Lung (tissue), 12 donors: ENCODE results near the gene PLXND1. TPM values are rescaled to one million over a fixed set of nuclear protein-coding genes. Genes with fewer than 3 reads are reported as not detected.

Source experiments
- ATAC-seq: fragments of 200-7000 bp; cut with Tn5 transposase; one replicate; pipeline ENCODE4 v1.9.1; 2020; ENCODE audit warnings: moderate number of reproducible peaks; ENCODE audit not compliant: insufficient read depth, low FRiP score
- DNase-seq, 3 donors: peaks; one replicate each; pipeline ENCODE4 v3.0.0-alpha.2; 2013 to 2017
- H3K27ac ChIP-seq, 2 donors: one replicate each; pipeline ENCODE4 v1.5.1; 2013; ENCODE audit warnings: mild to moderate bottlenecking in 2 of 2, moderate library complexity in 2 of 2, control low read depth in 1 of 2, inconsistent platforms in 1 of 2, low read depth in 1 of 2, low read length in 1 of 2
- H3K27me3 ChIP-seq, 3 donors: one replicate each; pipeline ENCODE4 v1.5.1; 2013; ENCODE audit warnings: low read length in 2 of 3; ENCODE audit not compliant: control insufficient read depth in 3 of 3, insufficient read depth in 3 of 3
- H3K36me3 ChIP-seq, 4 donors: one replicate each; pipeline ENCODE4 v1.5.1; 2013; ENCODE audit warnings: low read length in 4 of 4, mild to moderate bottlenecking in 1 of 4, moderate library complexity in 1 of 4; ENCODE audit not compliant: control insufficient read depth in 4 of 4, insufficient read depth in 4 of 4
- H3K4me1 ChIP-seq, 5 donors: one replicate each; pipeline ENCODE4 v1.5.1; 2013; ENCODE audit warnings: low read length in 5 of 5, mild to moderate bottlenecking in 2 of 5, moderate library complexity in 1 of 5; ENCODE audit not compliant: control insufficient read depth in 5 of 5, insufficient read depth in 5 of 5
- H3K4me3 ChIP-seq: one replicate; pipeline ENCODE4 v1.5.1; 2013; ENCODE audit warnings: mild to moderate bottlenecking, control low read depth, moderate library complexity
- H3K9ac ChIP-seq, 2 donors: one replicate each; pipeline ENCODE4 v1.5.1; 2013; ENCODE audit warnings: low read length in 2 of 2, control low read depth in 1 of 2; ENCODE audit not compliant: insufficient read depth in 1 of 2
- H3K9me3 ChIP-seq, 4 donors: one replicate each; pipeline ENCODE4 v1.5.1; 2013; ENCODE audit warnings: low read length in 3 of 4, mild to moderate bottlenecking in 1 of 4, moderate library complexity in 1 of 4; ENCODE audit not compliant: control insufficient read depth in 4 of 4, insufficient read depth in 3 of 4
- WGBS, 2 donors: extraction: QIAGEN DNeasy Blood & Tissue Kit; methylation state at CpG; one replicate each; pipeline ENCODE4 v1.1.7; 2013; 5-methylcytosine and 5-hydroxymethylcytosine counted together
- polyA plus RNA-seq, 2 donors: library from polyadenylated mRNA; stranded (reverse); fragments of 200-250 nt; gene quantifications; one replicate each; pipeline ENCODE4 v1.2.1, GENCODE V29; 2013
- total RNA-seq, 2 donors: library from RNA; depleted of rRNA in 1 of 2; stranded (reverse); fragments of >200 nt in 1 of 2; gene quantifications; one replicate each; pipeline ENCODE4 v1.2.1, GENCODE V29; 2014 to 2021
- TF ChIP-seq, protein P1 (sequence below): IDR thresholded peaks from 2 replicates; pipeline ENCODE4 v1.5.1; 2012; ENCODE audit warnings: mild to moderate bottlenecking; ENCODE audit errors: control extremely low read depth, extremely low read depth
- donor health status: control.
- donor health status: control.
- donor health status: Bipolar disorder and iron deficiency.
- donor health status: healthy.
- donor health status: DM: yes; HTN: yes; CAD: no.

PLXND1 gene
- total and polyA plus RNA-seq, 4 donors = 128 to 233 (median 180) TPM

DNA sequence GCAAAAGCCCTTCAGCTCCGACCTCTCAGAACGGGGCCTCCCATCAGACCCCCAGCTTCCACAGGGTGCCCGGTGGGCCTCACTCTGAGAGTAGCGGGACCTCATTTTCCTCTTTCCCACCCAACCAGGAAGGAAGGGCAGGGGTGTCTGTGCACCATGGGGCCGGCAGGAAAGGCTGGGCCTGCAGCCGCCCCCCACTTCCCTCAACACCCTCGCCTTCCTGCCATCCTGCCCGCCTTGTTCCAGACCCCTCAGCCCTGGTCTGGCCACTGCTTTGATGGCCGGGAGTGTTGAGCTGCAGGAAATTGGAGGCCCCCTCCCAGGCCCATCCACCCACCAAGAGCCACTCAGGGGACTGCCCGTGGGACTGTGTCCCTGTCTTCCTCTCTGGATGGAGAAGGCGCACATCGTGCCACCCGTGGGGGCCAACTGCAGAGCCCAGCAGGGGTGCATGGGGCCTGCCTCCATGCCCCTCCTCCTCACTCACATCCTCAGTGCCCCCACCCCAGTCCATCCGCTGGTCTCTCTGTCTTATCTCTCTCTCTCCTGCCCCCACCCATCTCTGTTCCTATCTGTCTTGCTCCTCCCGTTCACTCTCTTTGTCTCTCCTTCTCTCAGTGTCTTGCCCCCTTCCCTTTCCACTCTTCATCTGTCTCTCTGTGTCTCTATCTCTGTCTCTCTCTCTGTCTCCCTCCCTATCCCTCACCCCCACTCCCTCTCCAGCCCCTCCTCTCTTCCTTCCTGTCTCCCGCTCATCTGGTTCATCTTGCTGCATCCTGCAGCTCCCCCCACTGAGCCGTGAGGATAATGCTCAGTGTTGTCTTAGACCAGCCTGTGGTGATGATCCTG lies 1.8 kb upstream of the PLXND1 start:
- H3K36me3 ChIP-seq = no peaks in the 10 kb centered on the region
- peaks cover 0 to 56% (median 21%) of the 10 kb centered on the region in 5 donors for H3K4me1 ChIP-seq
- TF ChIP-seq, protein P1, sequence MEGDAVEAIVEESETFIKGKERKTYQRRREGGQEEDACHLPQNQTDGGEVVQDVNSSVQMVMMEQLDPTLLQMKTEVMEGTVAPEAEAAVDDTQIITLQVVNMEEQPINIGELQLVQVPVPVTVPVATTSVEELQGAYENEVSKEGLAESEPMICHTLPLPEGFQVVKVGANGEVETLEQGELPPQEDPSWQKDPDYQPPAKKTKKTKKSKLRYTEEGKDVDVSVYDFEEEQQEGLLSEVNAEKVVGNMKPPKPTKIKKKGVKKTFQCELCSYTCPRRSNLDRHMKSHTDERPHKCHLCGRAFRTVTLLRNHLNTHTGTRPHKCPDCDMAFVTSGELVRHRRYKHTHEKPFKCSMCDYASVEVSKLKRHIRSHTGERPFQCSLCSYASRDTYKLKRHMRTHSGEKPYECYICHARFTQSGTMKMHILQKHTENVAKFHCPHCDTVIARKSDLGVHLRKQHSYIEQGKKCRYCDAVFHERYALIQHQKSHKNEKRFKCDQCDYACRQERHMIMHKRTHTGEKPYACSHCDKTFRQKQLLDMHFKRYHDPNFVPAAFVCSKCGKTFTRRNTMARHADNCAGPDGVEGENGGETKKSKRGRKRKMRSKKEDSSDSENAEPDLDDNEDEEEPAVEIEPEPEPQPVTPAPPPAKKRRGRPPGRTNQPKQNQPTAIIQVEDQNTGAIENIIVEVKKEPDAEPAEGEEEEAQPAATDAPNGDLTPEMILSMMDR = peak; percentile 9
- 25 to 43% methylated on average over 15 to 17 of the region's 17 CpGs for WGBS, 2 donors
- H3K9ac ChIP-seq = no peak overlapping the region
- H3K27me3 ChIP-seq = no peaks in the 10 kb centered on the region
- H3K4me3 ChIP-seq = no peak overlapping the region
- ATAC-seq = no peak
- peak; percentile 70 to 88 (median 82) for DNase-seq
- H3K27ac ChIP-seq = peak overlapping the region; percentile 85 to 97
- no peaks in the 10 kb centered on the region for H3K9me3 ChIP-seq

DNA sequence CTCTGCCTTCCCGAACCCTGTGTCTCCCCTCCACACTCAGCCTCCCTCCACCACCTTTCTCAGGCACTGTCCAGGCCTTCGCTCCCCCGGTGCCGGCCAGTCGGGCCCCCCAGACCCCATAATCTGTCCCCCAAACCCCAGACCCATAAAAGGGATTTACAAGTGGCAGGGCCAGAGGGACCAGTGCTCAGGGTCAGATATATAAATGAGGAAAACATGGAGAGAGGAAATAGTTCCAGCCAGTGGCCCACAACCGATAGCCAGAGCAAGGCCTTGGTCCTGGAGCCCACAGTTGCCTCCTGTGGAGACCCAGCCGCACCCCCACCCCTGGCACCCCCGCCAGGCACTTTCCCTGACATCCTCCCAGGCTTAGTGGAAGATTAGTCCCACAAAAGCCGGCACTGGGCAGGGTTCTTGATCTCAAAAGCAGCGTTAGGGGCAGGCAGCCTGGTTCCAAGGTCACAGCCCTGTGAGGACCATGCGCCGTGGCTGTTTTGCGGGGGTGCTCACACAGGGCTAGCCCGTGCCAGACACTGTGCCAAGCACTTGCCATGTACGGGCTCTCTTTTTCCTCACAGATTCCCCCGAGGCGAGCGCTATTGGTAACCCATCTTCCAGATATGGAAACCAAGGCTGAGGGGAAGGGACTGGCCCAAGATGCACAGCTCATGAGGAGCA lies 1.1 kb upstream of the PLXND1 start:
- peak overlapping the region; percentile 85 to 97 for H3K27ac ChIP-seq
- no peaks in the 10 kb centered on the region for H3K9me3 ChIP-seq
- WGBS, 2 donors = 49 to 56% methylated on average over 18 of the region's 18 CpGs
- peak overlapping the region; percentile 43 for H3K4me3 ChIP-seq
- no peak for DNase-seq
- no peaks in the 10 kb centered on the region for H3K27me3 ChIP-seq
- peak overlapping the region in 1 of 2 donors; percentile 79 for H3K9ac ChIP-seq
- no peaks in the 10 kb centered on the region for H3K36me3 ChIP-seq
- ATAC-seq = no peak
- TF ChIP-seq, protein P1 = no peak
- H3K4me1 ChIP-seq = peaks cover 0 to 64% (median 27%) of the 10 kb centered on the region in 5 donors

DNA sequence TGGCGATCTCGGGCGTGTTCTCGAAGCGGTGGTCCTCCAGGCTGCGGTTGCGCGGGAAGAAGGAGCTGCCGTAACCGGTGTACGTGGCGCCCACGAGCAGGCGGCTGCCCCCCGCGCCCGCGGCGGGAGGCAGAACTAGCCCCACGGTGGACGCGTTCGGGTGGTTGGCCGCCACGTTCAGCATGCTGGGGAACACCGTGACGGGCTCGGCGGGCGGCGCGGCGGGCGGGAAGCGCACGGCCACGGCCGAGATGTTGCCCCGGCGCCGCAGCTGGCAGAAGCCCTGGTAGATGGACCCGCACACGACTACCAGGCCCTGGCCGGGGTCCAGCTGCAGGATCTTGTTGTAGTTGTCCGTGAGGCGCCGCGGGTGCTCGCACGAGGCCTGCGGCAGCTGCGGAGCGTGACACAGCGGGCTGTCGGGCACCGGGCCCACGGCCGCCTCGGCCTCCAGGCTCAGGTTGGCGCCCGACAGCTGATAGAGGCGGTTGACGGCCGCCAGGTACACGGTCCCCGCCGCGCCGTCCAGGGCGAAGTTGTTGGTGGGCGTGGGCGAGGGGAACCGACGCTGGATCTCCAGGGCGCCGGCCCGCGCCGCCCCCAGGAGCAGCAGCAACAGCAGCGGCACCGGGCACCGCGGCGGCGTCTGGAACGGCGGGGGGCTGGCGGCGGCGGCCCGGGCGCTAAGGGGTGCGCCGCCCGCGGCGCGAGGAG lies 397 bp downstream of the PLXND1 start:
- no peaks in the 10 kb centered on the region for H3K36me3 ChIP-seq
- H3K9ac ChIP-seq = no peak overlapping the region
- peak overlapping the region; percentile 69 for H3K4me3 ChIP-seq
- TF ChIP-seq, protein P1 = no peak
- DNase-seq = peak in 2 of 3 donors; percentile 51 to 52
- H3K27ac ChIP-seq = peak overlapping the region; percentile 82 to 91
- no peak for ATAC-seq
- peaks cover 0 to 57% (median 32%) of the 10 kb centered on the region in 5 donors for H3K4me1 ChIP-seq
- WGBS, 2 donors = 0 to 1% methylated on average over 67 to 98 of the region's 98 CpGs
- no peaks in the 10 kb centered on the region for H3K9me3 ChIP-seq
- no peaks in the 10 kb centered on the region for H3K27me3 ChIP-seq
